ENCODE results near the gene C9orf50. TPM values are rescaled to one million over a fixed set of nuclear protein-coding genes. Genes with fewer than 3 reads are reported as not detected.

Gene C9orf50
- total and polyA plus RNA-seq, 2 experiments from 2014 or later: not detected

- peaks cover 48% of the 10 kb centered on the region for H3K4me1 Mint-ChIP-seq
- peaks cover 32% of the 10 kb centered on the region for H3K4me1 ChIP-seq (ENCODE audit: insufficient read depth)
- peaks cover 61% of the 10 kb centered on the region for H4K20me1 ChIP-seq (replicated peaks; ENCODE audit: insufficient read depth)
Measured at GRCh38 chr9:129629251-129629820, 8.4 kb upstream of the C9orf50 start.

DNA sequence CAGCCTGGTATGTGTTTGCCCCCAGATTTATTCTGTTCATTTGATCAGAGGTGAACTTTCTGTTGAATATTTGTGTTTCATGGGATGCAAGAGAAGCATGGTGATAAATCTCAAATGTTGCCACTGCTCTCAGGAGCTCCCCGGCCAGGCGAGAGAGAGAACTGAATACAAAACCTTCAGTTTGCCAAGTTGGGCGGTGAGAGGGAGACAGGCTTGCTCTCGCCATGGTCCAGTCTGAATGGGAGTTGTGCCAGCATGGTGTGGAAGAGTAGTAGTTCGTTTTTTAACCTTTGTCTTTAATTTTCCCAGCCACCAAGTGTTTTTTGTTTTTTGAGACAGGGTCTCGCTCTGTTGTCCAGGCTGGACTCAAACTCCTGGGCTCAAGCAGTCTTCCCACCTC lies 7.8 kb upstream of the C9orf50 start:
- Mint-ChIP-seq H3K4me1 (peaks cover 52% of the 10 kb centered on the region), H3K9me3 (no peaks in the 10 kb centered on the region), H3K27me3 (ENCODE audit: insufficient read depth, low read depth, poor library complexity) (peaks cover 22% of the 10 kb centered on the region), H3K4me3 (no peak overlapping the region; the same call in 2 of the 3 replicates), H3K27ac (peak overlapping the region; percentile 69; the same call in 1 of the 2 replicates), H3K36me3 (ENCODE audit: low read depth) (peaks cover 30% of the 10 kb centered on the region)
- Histone ChIP-seq H3K27ac (ENCODE audit: low read depth) (no peak overlapping the region), H3K27me3 (ENCODE audit: insufficient read depth) (no peaks in the 10 kb centered on the region), H3K36me3 (ENCODE audit: insufficient read depth) (no peaks in the 10 kb centered on the region), H3K4me2 (no peak overlapping the region), H3K4me1 (ENCODE audit: insufficient read depth) (peaks cover 33% of the 10 kb centered on the region), H2AFZ (no peak overlapping the region), H3K79me2 (replicated peaks; ENCODE audit: insufficient read depth) (peaks cover 77% of the 10 kb centered on the region), H3K9me2 (ENCODE audit: insufficient read depth) (no peaks in the 10 kb centered on the region), H4K20me1 (replicated peaks; ENCODE audit: insufficient read depth) (peaks cover 58% of the 10 kb centered on the region), H3F3A (replicated peaks; ENCODE audit: low read depth) (0 out of 2 replicates have a peak, but pooled peaks cover 6% of the 10 kb centered on the region), H3K4me3 (no peak overlapping the region)
- no peak for DNase-seq (ENCODE audit: low spot score)
- ATAC-seq: no peak
- TF ChIP-seq, protein P1, sequence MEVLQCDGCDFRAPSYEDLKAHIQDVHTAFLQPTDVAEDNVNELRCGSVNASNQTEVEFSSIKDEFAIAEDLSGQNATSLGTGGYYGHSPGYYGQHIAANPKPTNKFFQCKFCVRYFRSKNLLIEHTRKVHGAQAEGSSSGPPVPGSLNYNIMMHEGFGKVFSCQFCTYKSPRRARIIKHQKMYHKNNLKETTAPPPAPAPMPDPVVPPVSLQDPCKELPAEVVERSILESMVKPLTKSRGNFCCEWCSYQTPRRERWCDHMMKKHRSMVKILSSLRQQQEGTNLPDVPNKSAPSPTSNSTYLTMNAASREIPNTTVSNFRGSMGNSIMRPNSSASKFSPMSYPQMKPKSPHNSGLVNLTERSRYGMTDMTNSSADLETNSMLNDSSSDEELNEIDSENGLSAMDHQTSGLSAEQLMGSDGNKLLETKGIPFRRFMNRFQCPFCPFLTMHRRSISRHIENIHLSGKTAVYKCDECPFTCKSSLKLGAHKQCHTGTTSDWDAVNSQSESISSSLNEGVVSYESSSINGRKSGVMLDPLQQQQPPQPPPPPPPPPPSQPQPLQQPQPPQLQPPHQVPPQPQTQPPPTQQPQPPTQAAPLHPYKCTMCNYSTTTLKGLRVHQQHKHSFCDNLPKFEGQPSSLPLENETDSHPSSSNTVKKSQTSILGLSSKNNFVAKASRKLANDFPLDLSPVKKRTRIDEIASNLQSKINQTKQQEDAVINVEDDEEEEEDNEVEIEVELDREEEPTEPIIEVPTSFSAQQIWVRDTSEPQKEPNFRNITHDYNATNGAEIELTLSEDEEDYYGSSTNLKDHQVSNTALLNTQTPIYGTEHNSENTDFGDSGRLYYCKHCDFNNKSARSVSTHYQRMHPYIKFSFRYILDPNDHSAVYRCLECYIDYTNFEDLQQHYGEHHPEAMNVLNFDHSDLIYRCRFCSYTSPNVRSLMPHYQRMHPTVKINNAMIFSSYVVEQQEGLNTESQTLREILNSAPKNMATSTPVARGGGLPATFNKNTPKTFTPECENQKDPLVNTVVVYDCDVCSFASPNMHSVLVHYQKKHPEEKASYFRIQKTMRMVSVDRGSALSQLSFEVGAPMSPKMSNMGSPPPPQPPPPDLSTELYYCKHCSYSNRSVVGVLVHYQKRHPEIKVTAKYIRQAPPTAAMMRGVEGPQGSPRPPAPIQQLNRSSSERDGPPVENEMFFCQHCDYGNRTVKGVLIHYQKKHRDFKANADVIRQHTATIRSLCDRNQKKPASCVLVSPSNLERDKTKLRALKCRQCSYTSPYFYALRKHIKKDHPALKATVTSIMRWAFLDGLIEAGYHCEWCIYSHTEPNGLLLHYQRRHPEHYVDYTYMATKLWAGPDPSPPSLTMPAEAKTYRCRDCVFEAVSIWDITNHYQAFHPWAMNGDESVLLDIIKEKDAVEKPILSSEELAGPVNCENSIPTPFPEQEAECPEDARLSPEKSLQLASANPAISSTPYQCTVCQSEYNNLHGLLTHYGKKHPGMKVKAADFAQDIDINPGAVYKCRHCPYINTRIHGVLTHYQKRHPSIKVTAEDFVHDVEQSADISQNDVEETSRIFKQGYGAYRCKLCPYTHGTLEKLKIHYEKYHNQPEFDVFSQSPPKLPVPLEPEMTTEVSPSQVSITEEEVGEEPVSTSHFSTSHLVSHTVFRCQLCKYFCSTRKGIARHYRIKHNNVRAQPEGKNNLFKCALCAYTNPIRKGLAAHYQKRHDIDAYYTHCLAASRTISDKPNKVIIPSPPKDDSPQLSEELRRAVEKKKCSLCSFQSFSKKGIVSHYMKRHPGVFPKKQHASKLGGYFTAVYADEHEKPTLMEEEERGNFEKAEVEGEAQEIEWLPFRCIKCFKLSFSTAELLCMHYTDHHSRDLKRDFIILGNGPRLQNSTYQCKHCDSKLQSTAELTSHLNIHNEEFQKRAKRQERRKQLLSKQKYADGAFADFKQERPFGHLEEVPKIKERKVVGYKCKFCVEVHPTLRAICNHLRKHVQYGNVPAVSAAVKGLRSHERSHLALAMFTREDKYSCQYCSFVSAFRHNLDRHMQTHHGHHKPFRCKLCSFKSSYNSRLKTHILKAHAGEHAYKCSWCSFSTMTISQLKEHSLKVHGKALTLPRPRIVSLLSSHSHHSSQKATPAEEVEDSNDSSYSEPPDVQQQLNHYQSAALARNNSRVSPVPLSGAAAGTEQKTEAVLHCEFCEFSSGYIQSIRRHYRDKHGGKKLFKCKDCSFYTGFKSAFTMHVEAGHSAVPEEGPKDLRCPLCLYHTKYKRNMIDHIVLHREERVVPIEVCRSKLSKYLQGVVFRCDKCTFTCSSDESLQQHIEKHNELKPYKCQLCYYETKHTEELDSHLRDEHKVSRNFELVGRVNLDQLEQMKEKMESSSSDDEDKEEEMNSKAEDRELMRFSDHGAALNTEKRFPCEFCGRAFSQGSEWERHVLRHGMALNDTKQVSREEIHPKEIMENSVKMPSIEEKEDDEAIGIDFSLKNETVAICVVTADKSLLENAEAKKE (CRISPR knock-in tag; IDR thresholded peaks at IDR 0.05): no peak
- TF ChIP-seq STAT1 (IDR thresholded peaks at IDR 0.05; ENCODE audit: unreplicated experiment): no peak

More at GRCh38 chr9:129629251-129629820, 8.4 kb upstream of the C9orf50 start:
- Histone ChIP-seq H2AFZ (no peak overlapping the region), H3K36me3 (ENCODE audit: insufficient read depth) (no peaks in the 10 kb centered on the region), H3K4me2 (no peak overlapping the region), H3K27ac (ENCODE audit: low read depth) (no peak overlapping the region), H3K27me3 (ENCODE audit: insufficient read depth) (no peaks in the 10 kb centered on the region), H3K9me2 (ENCODE audit: insufficient read depth) (no peaks in the 10 kb centered on the region), H3K79me2 (replicated peaks; ENCODE audit: insufficient read depth) (peaks cover 79% of the 10 kb centered on the region), H3F3A (replicated peaks; ENCODE audit: low read depth) (0 out of 2 replicates have a peak, but pooled peaks cover 6% of the 10 kb centered on the region), H3K4me3 (no peak overlapping the region)
- H3K4me3 Mint-ChIP-seq: no peak overlapping the region
- TF ChIP-seq JUNB (IDR thresholded peaks at IDR 0.05; ENCODE audit: unreplicated experiment): no peak
- H3K36me3 Mint-ChIP-seq (ENCODE audit: low read depth): peaks cover 35% of the 10 kb centered on the region
- no peaks in the 10 kb centered on the region for H3K9me3 Mint-ChIP-seq
- H3K27ac Mint-ChIP-seq: no peak overlapping the region
- DNase-seq (ENCODE audit: low spot score) (no peak), ATAC-seq (no peak)
- H3K27me3 Mint-ChIP-seq (ENCODE audit: insufficient read depth, low read depth, poor library complexity): peaks cover 19% of the 10 kb centered on the region

All from GM23338 (cell line).